GM23338 (cell line): ENCODE measurements around the gene SHB. TPM values are rescaled to one million over a fixed set of nuclear protein-coding genes. Genes with fewer than 3 reads are reported as not detected.

ENCODE experiments used
- ATAC-seq: fragments of 200-7000 bp; cut with Tn5 transposase; 3 replicates; pipeline ENCODE4 v1.9.1; 2020
- DNase-seq: peaks from one replicate; pipeline ENCODE4 v3.0.0-alpha.2; 2015; ENCODE audit warnings: low spot score
- H2AFZ ChIP-seq: fragments of 200-600 bp; sonication (generic); 2 replicates; pipeline ENCODE4 v1.8.0; 2016; ENCODE audit warnings: antibody characterized with exemption, mild to moderate bottlenecking, moderate library complexity
- H3F3A ChIP-seq: fragments of 200-600 bp; sonication (generic); replicated peaks from 2 replicates; pipeline ENCODE4 v1.8.0; 2017; ENCODE audit warnings: antibody characterized with exemption, mixed run types, low read depth
- H3K27ac ChIP-seq: fragments of 200-600 bp; sonication (generic); 2 replicates; pipeline ENCODE4 v1.6.1; 2016; ENCODE audit warnings: low read depth
- H3K27me3 ChIP-seq: fragments of 200-600 bp; sonication (generic); 2 replicates; pipeline ENCODE4 v1.8.0; 2016; ENCODE audit warnings: mild to moderate bottlenecking, mixed run types, moderate library complexity; ENCODE audit not compliant: insufficient read depth
- H3K36me3 ChIP-seq: fragments of 200-600 bp; sonication (generic); 2 replicates; pipeline ENCODE4 v1.8.0; 2016; ENCODE audit warnings: mild to moderate bottlenecking; ENCODE audit not compliant: insufficient read depth
- H3K4me1 ChIP-seq: fragments of 200-600 bp; sonication (generic); 2 replicates; pipeline ENCODE4 v1.8.0; 2016; ENCODE audit warnings: mild to moderate bottlenecking, moderate library complexity; ENCODE audit not compliant: insufficient read depth
- H3K4me2 ChIP-seq: fragments of 200-600 bp; sonication (generic); 2 replicates; pipeline ENCODE4 v1.7.1; 2017; ENCODE audit warnings: mixed run types
- H3K4me3 ChIP-seq: fragments of 200-600 bp; sonication (generic); 2 replicates; pipeline ENCODE4 v1.6.1; 2016; ENCODE audit warnings: mixed run types
- H3K79me2 ChIP-seq: fragments of 200-600 bp; sonication (generic); replicated peaks from 2 replicates; pipeline ENCODE4 v1.8.0; 2017; ENCODE audit warnings: mild to moderate bottlenecking; ENCODE audit not compliant: insufficient read depth
- H3K9me2 ChIP-seq: fragments of 200-600 bp; sonication (generic); 2 replicates; pipeline ENCODE4 v1.8.0; 2017; ENCODE audit not compliant: insufficient read depth
- H4K20me1 ChIP-seq: fragments of 200-600 bp; sonication (generic); replicated peaks from 2 replicates; pipeline ENCODE4 v1.8.0; 2017; ENCODE audit warnings: mild to moderate bottlenecking; ENCODE audit not compliant: insufficient read depth
- H3K27ac Mint-ChIP-seq: 2 replicates; pipeline ENCODE4 v1.8.0; 2020; ENCODE audit warnings: inconsistent platforms, mild to moderate bottlenecking, moderate library complexity, mixed read lengths
- H3K27me3 Mint-ChIP-seq: 3 replicates; pipeline ENCODE4 v1.8.0; 2022; ENCODE audit warnings: low read depth, mild to moderate bottlenecking, moderate library complexity, mixed read lengths, inconsistent platforms; ENCODE audit not compliant: insufficient read depth, poor library complexity
- H3K36me3 Mint-ChIP-seq: 3 replicates; pipeline ENCODE4 v1.8.0; 2021; ENCODE audit warnings: low read depth, mild to moderate bottlenecking, inconsistent platforms, moderate library complexity, mixed read lengths
- H3K4me1 Mint-ChIP-seq: 3 replicates; pipeline ENCODE4 v1.8.0; 2020; ENCODE audit warnings: mild to moderate bottlenecking, inconsistent platforms, mixed read lengths
- H3K4me3 Mint-ChIP-seq: 3 replicates; pipeline ENCODE4 v1.8.0; 2021; ENCODE audit warnings: moderate library complexity, mild to moderate bottlenecking, inconsistent platforms, mixed read lengths
- H3K9me3 Mint-ChIP-seq: 3 replicates; pipeline ENCODE4 v1.8.0; 2020; ENCODE audit warnings: moderate library complexity, mild to moderate bottlenecking, inconsistent platforms, mixed read lengths
- CREB1 ChIP-seq: fragments of 250-450 bp; sonication (Bioruptor Pico); IDR thresholded peaks from 2 replicates; pipeline ENCODE4 v1.5.0; 2020; ENCODE audit warnings: low read depth, mild to moderate bottlenecking, moderate library complexity
- CTCF ChIP-seq, 2 experiments: fragments of 200-600 bp in 1 of 2; sonication (generic) in 1 of 2; conservative IDR thresholded peaks; 2 replicates each; pipeline versions ENCODE4 v1.5.1 to v1.6.1; 2016 to 2017; ENCODE audit warnings: antibody characterized with exemption in 2 of 2, low read depth in 2 of 2, mild to moderate bottlenecking in 2 of 2, moderate library complexity in 1 of 2
- ETS1 ChIP-seq: IDR thresholded peaks from 2 replicates; pipeline ENCODE4 v1.6.1; 2016; ENCODE audit warnings: antibody characterized with exemption
- EZH2 ChIP-seq: fragments of 200-600 bp; sonication (generic); IDR thresholded peaks from one replicate; pipeline ENCODE4 v1.8.0; 2017; ENCODE audit warnings: antibody characterized with exemption, mild to moderate bottlenecking, low read depth; ENCODE audit not compliant: unreplicated experiment
- EZH2phosphoT487 ChIP-seq: fragments of 200-600 bp; sonication (generic); IDR thresholded peaks from one replicate; pipeline ENCODE4 v1.8.1; 2018; ENCODE audit warnings: antibody characterized with exemption; ENCODE audit not compliant: unreplicated experiment
- NANOG ChIP-seq: IDR thresholded peaks from 2 replicates; pipeline ENCODE4 v1.6.1; 2016; ENCODE audit warnings: antibody characterized with exemption, borderline replicate concordance
- POLR2AphosphoS5 ChIP-seq: IDR thresholded peaks from 2 replicates; pipeline ENCODE4 v1.6.1; 2016; ENCODE audit warnings: antibody characterized with exemption, low read depth
- REST ChIP-seq: IDR thresholded peaks from one replicate; pipeline ENCODE4 v1.6.1; 2018; ENCODE audit warnings: antibody characterized with exemption; ENCODE audit not compliant: unreplicated experiment
- STAT1 ChIP-seq: IDR thresholded peaks from one replicate; pipeline ENCODE4 v1.6.1; 2016; ENCODE audit warnings: antibody characterized with exemption; ENCODE audit not compliant: unreplicated experiment
- ZNF331 ChIP-seq: fragments of 250-450 bp; sonication (Bioruptor Pico); IDR thresholded peaks from 2 replicates; pipeline ENCODE4 v1.5.0; 2020; ENCODE audit warnings: low read depth, mild to moderate bottlenecking, moderate library complexity
- ZNF462 ChIP-seq: fragments of 250-450 bp; sonication (Bioruptor Pico); IDR thresholded peaks from 2 replicates; pipeline ENCODE4 v1.5.0; 2020; ENCODE audit warnings: mild to moderate bottlenecking, moderate library complexity
- polyA plus RNA-seq: library from polyadenylated mRNA; unstranded; fragments of >200 nt; fragmentation: Nextera tagmentation; extraction: Ambion mirVana; gene quantifications from 2 replicates; pipeline ENCODE4 v1.2.1, GENCODE V29; 2016
- total RNA-seq: library from RNA; depleted of rRNA; stranded (reverse); fragments of >200 nt; shearing (Covaris generic); gene quantifications from 2 replicates; pipeline ENCODE4 v1.2.3, GENCODE V29; 2014

SHB gene
- total and polyA plus RNA-seq, 2 experiments from 2014 or later, result 1.5 to 14.0 TPM

- no peak for TF ChIP-seq STAT1
- no peak for TF ChIP-seq ZNF331 (CRISPR knock-in tag)
- no peak for TF ChIP-seq CTCF (conservative IDR thresholded peaks at IDR 0.05; ENCODE audit: low read depth in 2 of 2)
- no peak for TF ChIP-seq EZH2phosphoT487
- TF ChIP-seq ETS1, result no peak
- TF ChIP-seq CREB1, result no peak
- no peak for TF ChIP-seq NANOG
- TF ChIP-seq POLR2AphosphoS5, result no peak
- TF ChIP-seq EZH2, result no peak
These were observed 131.7 kb downstream of the SHB start (continued) for GRCh38 chr9:37937366-37937765.

GRCh38 chr9:37936965-37937364 is 132.1 kb downstream of the SHB start:
- DNase-seq (no peak), ATAC-seq (peak; percentile 58; the same call in 2 of the 3 replicates)
- Mint-ChIP-seq H3K4me3 (no peak overlapping the region), H3K27ac (0 out of 2 replicates have a peak overlapping the region, but pooled peaks have one; percentile 28), H3K27me3 (peaks cover 3% of the 10 kb centered on the region), H3K9me3 (no peaks in the 10 kb centered on the region), H3K4me1 (peaks cover 17% of the 10 kb centered on the region), H3K36me3 (no peaks in the 10 kb centered on the region; the same call in 2 of the 3 replicates)
- no peaks in the 10 kb centered on the region for H3F3A ChIP-seq
- H3K4me1 ChIP-seq, result no peaks in the 10 kb centered on the region
- H4K20me1 ChIP-seq, result no peaks in the 10 kb centered on the region; the same call in 1 of the 2 replicates
- H3K27me3 ChIP-seq, result no peaks in the 10 kb centered on the region
- no peak overlapping the region for H3K4me3 ChIP-seq
- H3K79me2 ChIP-seq, result no peaks in the 10 kb centered on the region
- H3K4me2 ChIP-seq, result no peak overlapping the region
- H3K9me2 ChIP-seq, result no peaks in the 10 kb centered on the region
- no peak overlapping the region for H3K27ac ChIP-seq
- H3K36me3 ChIP-seq, result no peaks in the 10 kb centered on the region
- H2AFZ ChIP-seq, result no peak overlapping the region
- TF ChIP-seq CTCF (conservative IDR thresholded peaks at IDR 0.05; ENCODE audit: low read depth in 2 of 2) (no peak), REST (no peak), ZNF462 (CRISPR knock-in tag) (no peak)
